DMS153 (cell line): Measurements from ENCODE around the gene PRKN.

Experiments used
- DNase-seq: peaks from one replicate; lab custom pipeline; 2025; lab: John Stamatoyannopoulos, UW

PRKN gene

GRCh38 chr6:161303628-161304340, 1423.8 kb downstream of the PRKN start:
- no peak for DNase-seq

- DNase-seq: no peak
Observed at GRCh38 chr6:161302949-161303348, 1424.6 kb downstream of the PRKN start.

- no peak for DNase-seq
Observed at GRCh38 chr6:161301338-161301737, 1426.2 kb downstream of the PRKN start.

GRCh38 chr6:161300823-161301222, 1426.7 kb downstream of the PRKN start:
- no peak for DNase-seq

GRCh38 chr6:161299726-161300125, 1427.8 kb downstream of the PRKN start:
- DNase-seq: no peak
